ENCODE results near the gene CHAT.

The CHAT gene

GRCh38 chr10:49613882-49614241, at the start of gene CHAT:
TSS of gene CHAT (plus strand) at chr10:49614037. CDS start at chr10:49614190, 153 bp downstream.
- DNase-seq: no peak

- DNase-seq: no peak
Measured at GRCh38 chr10:49564461-49565009, 49.3 kb upstream of the CHAT start.

GRCh38 chr10:49567810-49568209, 46.0 kb upstream of the CHAT start:
- no peak for DNase-seq

- no peak for DNase-seq
Measured at GRCh38 chr10:49568235-49568634, 45.6 kb upstream of the CHAT start.

GRCh38 chr10:49569031-49569631, 44.7 kb upstream of the CHAT start:
- no peak for DNase-seq

GRCh38 chr10:49571388-49571787, 42.4 kb upstream of the CHAT start:
- DNase-seq: no peak

- no peak for DNase-seq
Measured at GRCh38 chr10:49572594-49573114, 41.2 kb upstream of the CHAT start.

GRCh38 chr10:49575489-49576072, 38.3 kb upstream of the CHAT start:
- no peak for DNase-seq

GRCh38 chr10:49577182-49577925, 36.5 kb upstream of the CHAT start:
- DNase-seq: no peak

GRCh38 chr10:49578392-49578791, 35.4 kb upstream of the CHAT start:
- DNase-seq: no peak

- DNase-seq: no peak
Measured at GRCh38 chr10:49579621-49580020, 34.2 kb upstream of the CHAT start.

GRCh38 chr10:49585387-49585786, 28.4 kb upstream of the CHAT start:
- DNase-seq: no peak

- no peak for DNase-seq
Measured at GRCh38 chr10:49587981-49588380, 25.9 kb upstream of the CHAT start.

- peak; percentile 48 to 53 for DNase-seq
Measured at GRCh38 chr10:49592726-49593563, 20.9 kb upstream of the CHAT start.

- no peak for DNase-seq
Measured at GRCh38 chr10:49593564-49593875, 20.3 kb upstream of the CHAT start.

GRCh38 chr10:49593998-49594397, 19.8 kb upstream of the CHAT start:
- no peak for DNase-seq

- DNase-seq: peak in 1 of 2 donors; percentile 29
Measured at GRCh38 chr10:49594594-49594993, 19.2 kb upstream of the CHAT start.

GRCh38 chr10:49595003-49595712, 18.7 kb upstream of the CHAT start:
- DNase-seq: no peak

GRCh38 chr10:49595713-49596492, 17.9 kb upstream of the CHAT start:
- DNase-seq: no peak

GRCh38 chr10:49596493-49596809, 17.4 kb upstream of the CHAT start:
- DNase-seq: no peak

GRCh38 chr10:49596836-49597235, 17.0 kb upstream of the CHAT start:
- peak in 1 of 2 donors; percentile 1 for DNase-seq
